Neural crest cell (in vitro differentiated cells): Measurements from ENCODE around the gene ZBED1. TPM values are rescaled to one million over a fixed set of nuclear protein-coding genes. Genes with fewer than 3 reads are reported as not detected.

ENCODE experiments used
- DNase-seq: peaks from one replicate; pipeline ENCODE4 v3.0.0; 2021; ENCODE audit warnings: low read depth, mixed read lengths, low spot score
- H3K27ac Mint-ChIP-seq: one replicate; pipeline ENCODE4 v1.8.0; 2021; ENCODE audit warnings: mild to moderate bottlenecking, mixed read lengths; ENCODE audit not compliant: unreplicated experiment
- H3K27me3 Mint-ChIP-seq: 2 replicates; pipeline ENCODE4 v1.8.0; 2021; ENCODE audit warnings: low read depth, mild to moderate bottlenecking, mixed read lengths
- H3K36me3 Mint-ChIP-seq: 2 replicates; pipeline ENCODE4 v1.8.0; 2021; ENCODE audit warnings: low read depth, mild to moderate bottlenecking, mixed read lengths
- H3K4me1 Mint-ChIP-seq: 2 replicates; pipeline ENCODE4 v1.8.0; 2021; ENCODE audit warnings: mixed read lengths
- H3K4me3 Mint-ChIP-seq: one replicate; pipeline ENCODE4 v1.8.0; 2021; ENCODE audit warnings: mild to moderate bottlenecking, mixed read lengths
- H3K9me3 Mint-ChIP-seq: 2 replicates; pipeline ENCODE4 v1.8.0; 2021; ENCODE audit warnings: mixed read lengths
- total RNA-seq: library from RNA; stranded (reverse); gene quantifications from 2 replicates; pipeline ENCODE4 v1.2.1, GENCODE V29; 2021
- TF ChIP-seq, protein P1 (sequence below): fragments of 200-600 bp; sonication (generic); conservative IDR thresholded peaks from 2 replicates; pipeline ENCODE4 v1.5.0; 2021; ENCODE audit warnings: antibody characterized with exemption, mild to moderate bottlenecking

The ZBED1 gene
- total RNA-seq, 1 donor from 2014 or later: 42.0 TPM

DNA sequence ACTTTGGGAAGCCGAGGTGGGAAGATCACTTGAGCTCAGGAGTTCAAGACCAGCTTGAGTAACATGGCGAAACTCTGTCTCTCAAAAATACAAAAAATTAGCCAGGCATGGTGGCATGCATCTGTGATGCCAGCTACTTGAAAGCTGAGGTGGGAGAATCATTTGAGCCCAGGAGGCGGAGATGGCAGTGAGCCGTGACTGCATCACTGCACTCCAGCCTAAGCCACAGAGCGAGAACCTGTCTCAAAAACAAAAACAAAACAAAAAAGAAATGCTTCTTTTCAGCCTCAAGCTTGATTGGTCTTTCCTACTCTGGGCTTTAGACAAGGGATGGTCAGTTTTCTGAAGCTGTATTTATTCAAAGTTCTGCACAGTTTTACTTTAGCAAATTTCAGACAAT is 15.8 kb upstream of the ZBED1 start:
- no peaks in the 10 kb centered on the region for H3K27me3 Mint-ChIP-seq
- H3K4me3 Mint-ChIP-seq: no peak overlapping the region
- TF ChIP-seq, protein P1, sequence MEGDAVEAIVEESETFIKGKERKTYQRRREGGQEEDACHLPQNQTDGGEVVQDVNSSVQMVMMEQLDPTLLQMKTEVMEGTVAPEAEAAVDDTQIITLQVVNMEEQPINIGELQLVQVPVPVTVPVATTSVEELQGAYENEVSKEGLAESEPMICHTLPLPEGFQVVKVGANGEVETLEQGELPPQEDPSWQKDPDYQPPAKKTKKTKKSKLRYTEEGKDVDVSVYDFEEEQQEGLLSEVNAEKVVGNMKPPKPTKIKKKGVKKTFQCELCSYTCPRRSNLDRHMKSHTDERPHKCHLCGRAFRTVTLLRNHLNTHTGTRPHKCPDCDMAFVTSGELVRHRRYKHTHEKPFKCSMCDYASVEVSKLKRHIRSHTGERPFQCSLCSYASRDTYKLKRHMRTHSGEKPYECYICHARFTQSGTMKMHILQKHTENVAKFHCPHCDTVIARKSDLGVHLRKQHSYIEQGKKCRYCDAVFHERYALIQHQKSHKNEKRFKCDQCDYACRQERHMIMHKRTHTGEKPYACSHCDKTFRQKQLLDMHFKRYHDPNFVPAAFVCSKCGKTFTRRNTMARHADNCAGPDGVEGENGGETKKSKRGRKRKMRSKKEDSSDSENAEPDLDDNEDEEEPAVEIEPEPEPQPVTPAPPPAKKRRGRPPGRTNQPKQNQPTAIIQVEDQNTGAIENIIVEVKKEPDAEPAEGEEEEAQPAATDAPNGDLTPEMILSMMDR: no peak

DNA sequence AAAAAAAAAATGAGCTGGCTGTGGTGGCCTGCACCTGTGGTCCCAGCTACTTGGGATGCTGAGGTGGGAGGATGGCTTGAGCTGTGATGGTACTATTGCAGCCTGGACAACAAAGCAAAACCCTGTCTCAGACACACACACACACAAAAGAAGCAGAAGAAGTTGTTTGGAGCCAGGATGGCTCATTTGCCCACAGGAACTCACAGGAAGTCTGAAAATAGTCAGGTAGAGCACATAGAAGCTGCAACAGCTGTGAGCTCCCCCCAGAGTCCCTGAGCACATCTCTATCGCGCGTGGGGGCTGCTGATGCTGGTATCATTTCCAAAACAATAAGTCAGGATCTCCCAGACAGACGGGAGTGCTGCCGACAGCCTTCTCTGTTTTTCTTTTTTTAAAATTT is 13.4 kb upstream of the ZBED1 start:
- no peak for DNase-seq
- TF ChIP-seq, protein P1: no peak
- Mint-ChIP-seq H3K4me1 (peaks cover 19% of the 10 kb centered on the region), H3K27ac (no peak overlapping the region), H3K27me3 (no peaks in the 10 kb centered on the region), H3K36me3 (no peaks in the 10 kb centered on the region), H3K4me3 (no peak overlapping the region), H3K9me3 (no peaks in the 10 kb centered on the region)

More for the DNA sequence above, 15.8 kb upstream of the ZBED1 start:
- Mint-ChIP-seq H3K4me1 (peaks cover 19% of the 10 kb centered on the region), H3K9me3 (no peaks in the 10 kb centered on the region), H3K27ac (no peak overlapping the region), H3K36me3 (no peaks in the 10 kb centered on the region)
- no peak for DNase-seq

DNA sequence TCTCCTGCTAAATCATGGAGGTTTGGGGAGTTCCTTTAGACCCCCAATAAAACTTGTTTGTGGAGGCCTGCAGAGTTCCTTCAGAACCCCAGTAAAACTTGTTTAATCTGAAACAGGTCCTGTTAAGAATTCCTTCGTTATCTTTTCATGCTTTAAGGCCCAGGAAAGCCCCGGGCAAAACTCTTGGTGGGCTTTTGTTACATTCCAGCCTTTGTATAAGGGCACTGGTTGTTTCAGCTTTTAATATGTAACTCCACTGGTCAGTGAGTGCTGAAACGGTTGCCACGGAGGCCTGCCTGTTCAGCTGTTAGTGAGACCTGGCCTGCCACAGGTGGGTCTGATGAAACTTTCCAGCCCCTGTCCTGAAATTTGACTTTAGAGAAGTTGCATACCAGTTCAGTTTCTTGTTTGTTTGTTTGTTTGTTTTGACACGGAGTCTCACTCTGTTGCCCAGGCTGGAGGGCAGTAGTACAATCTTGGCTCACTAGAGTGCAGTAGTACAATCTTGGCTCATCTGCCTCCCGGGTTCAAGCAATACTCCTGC is 12.4 kb upstream of the ZBED1 start:
- Mint-ChIP-seq H3K9me3 (no peaks in the 10 kb centered on the region), H3K36me3 (no peaks in the 10 kb centered on the region), H3K27ac (peak overlapping the region; percentile 43), H3K4me3 (no peak overlapping the region), H3K4me1 (peaks cover 26% of the 10 kb centered on the region), H3K27me3 (no peaks in the 10 kb centered on the region)
- no peak for DNase-seq
- TF ChIP-seq, protein P1: no peak

DNA sequence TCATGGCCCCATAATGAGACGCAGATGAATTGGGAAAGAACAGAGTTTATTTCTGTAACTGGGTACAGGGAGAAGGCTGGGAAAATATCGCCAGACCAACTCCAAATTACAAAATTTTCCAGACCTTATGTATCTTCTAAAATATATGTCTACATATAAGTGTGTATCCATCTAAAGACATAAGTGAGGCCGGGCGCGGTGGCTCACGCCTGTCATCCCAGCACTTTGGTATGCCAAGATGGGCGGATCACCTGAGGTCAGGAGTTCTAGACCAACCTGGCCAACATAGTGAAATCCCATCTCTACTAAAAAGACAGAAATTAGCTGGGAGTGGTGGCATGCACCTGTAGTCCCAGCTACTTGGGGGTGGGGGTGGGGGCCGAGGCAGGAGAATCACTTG is 11.7 kb upstream of the ZBED1 start:
- no peak overlapping the region for H3K4me3 Mint-ChIP-seq
- H3K9me3 Mint-ChIP-seq: no peaks in the 10 kb centered on the region
- H3K4me1 Mint-ChIP-seq: peaks cover 22% of the 10 kb centered on the region
- no peak overlapping the region for H3K27ac Mint-ChIP-seq
- TF ChIP-seq, protein P1: no peak
- H3K36me3 Mint-ChIP-seq: no peaks in the 10 kb centered on the region
- DNase-seq: no peak
- H3K27me3 Mint-ChIP-seq: no peaks in the 10 kb centered on the region

DNA sequence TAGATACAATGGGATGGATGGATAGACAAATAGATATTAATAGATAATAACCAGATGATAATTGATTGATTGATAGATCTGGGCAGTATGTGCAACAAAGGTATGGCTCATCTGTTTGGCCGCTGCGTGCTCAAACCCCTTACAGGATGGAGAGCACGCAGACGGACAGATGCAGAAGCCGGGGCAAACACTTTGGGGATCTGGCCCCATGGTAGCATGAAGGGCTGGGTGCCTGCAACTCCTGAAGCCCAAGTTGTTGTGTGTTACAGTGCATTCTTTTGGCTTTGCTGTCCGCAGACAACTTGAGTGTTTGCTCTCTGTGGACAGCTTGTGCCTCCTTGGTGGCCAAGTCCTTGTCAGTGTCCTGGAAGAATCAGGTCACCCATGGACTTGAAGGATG is 10.6 kb upstream of the ZBED1 start:
- TF ChIP-seq, protein P1: no peak
- Mint-ChIP-seq H3K9me3 (no peaks in the 10 kb centered on the region), H3K27me3 (no peaks in the 10 kb centered on the region), H3K4me3 (no peak overlapping the region), H3K4me1 (peaks cover 14% of the 10 kb centered on the region), H3K27ac (no peak overlapping the region), H3K36me3 (no peaks in the 10 kb centered on the region)
- no peak for DNase-seq
